B cell (primary cell): ENCODE measurements around the gene HDAC9. TPM values are rescaled to one million over a fixed set of nuclear protein-coding genes. Genes with fewer than 3 reads are reported as not detected.

ENCODE experiments used
- ATAC-seq: fragments of 200-7000 bp; cut with Tn5 transposase; one replicate; pipeline ENCODE4 v1.10.0; 2021; ENCODE audit warnings: low read depth, mild to moderate bottlenecking, moderate number of reproducible peaks, moderate library complexity
- CTCF ChIA-PET: fragments of 350-600 bp; sonication (Branson Sonifier 250); formaldehyde crosslinking; loops from one replicate; lab custom pipeline; 2021; ENCODE audit warnings: antibody characterized with exemption, inconsistent platforms; lab: Charles Lee
- POLR2A ChIA-PET: fragments of 350-600 bp; sonication (Branson Sonifier 250); formaldehyde crosslinking; loops from one replicate; lab custom pipeline; 2021; ENCODE audit warnings: antibody characterized with exemption; lab: Charles Lee
- DNase-seq: peaks from one replicate; pipeline ENCODE4 v3.0.0; 2013
- H2AFZ ChIP-seq: 2 replicates; pipeline ENCODE4 v1.6.1; 2012; ENCODE audit warnings: mild to moderate bottlenecking, low read depth, low read length; ENCODE audit not compliant: insufficient read depth, poor library complexity, severe bottlenecking
- H3K27ac ChIP-seq, 2 donors: 1 replicate in 1 of 2; 2 replicates in 1 of 2; pipeline ENCODE4 v1.5.1; 2012 to 2013; ENCODE audit warnings: low read length in 2 of 2, mild to moderate bottlenecking in 2 of 2, moderate library complexity in 1 of 2
- H3K27me3 ChIP-seq, 4 experiments: fragments of 200-600 bp in 1 of 4; sonication (generic) in 1 of 4; replicated peaks in 1 of 4; 1 replicate in 2 of 4; 2 replicates in 2 of 4; pipeline versions ENCODE4 v1.6.1 to v1.7.0; 2013 to 2016; ENCODE audit warnings: low read length in 3 of 4, mild to moderate bottlenecking in 2 of 4, mixed read lengths in 1 of 4, moderate library complexity in 1 of 4; ENCODE audit not compliant: insufficient read depth in 4 of 4, control insufficient read depth in 3 of 4; ENCODE audit errors: control extremely low read depth in 1 of 4
- H3K36me3 ChIP-seq, 2 experiments: replicated peaks in 1 of 2; 1 replicate in 1 of 2; 2 replicates in 1 of 2; pipeline versions ENCODE4 v1.6.1 to v1.7.1; 2013; ENCODE audit warnings: low read length in 1 of 2; ENCODE audit not compliant: insufficient read depth in 2 of 2, control insufficient read depth in 1 of 2; ENCODE audit errors: control extremely low read depth in 1 of 2, extremely low read depth in 1 of 2
- H3K4me1 ChIP-seq, 2 donors: fragments of 200-600 bp in 1 of 2; sonication (generic) in 1 of 2; 1 replicate in 1 of 2; 2 replicates in 1 of 2; pipeline versions ENCODE4 v1.5.1 to v1.6.1; 2013 to 2017; ENCODE audit warnings: low read length in 2 of 2; ENCODE audit not compliant: control insufficient read depth in 2 of 2, insufficient read depth in 2 of 2
- H3K4me2 ChIP-seq: replicated peaks from 2 replicates; pipeline ENCODE3; 2012; ENCODE audit warnings: mild to moderate bottlenecking, low read depth, low read length; ENCODE audit not compliant: poor library complexity, severe bottlenecking
- H3K4me3 ChIP-seq, 5 experiments: fragments of 200-600 bp in 1 of 5; sonication (generic) in 1 of 5; 1 replicate in 3 of 5; 2 replicates in 2 of 5; pipeline versions ENCODE4 v1.5.1 to v1.7.0; 2011 to 2016; ENCODE audit warnings: low read length in 4 of 5, mild to moderate bottlenecking in 4 of 5, low read depth in 2 of 5, control low read depth in 1 of 5, moderate library complexity in 1 of 5; ENCODE audit not compliant: insufficient read depth in 1 of 5; ENCODE audit errors: control extremely low read depth in 1 of 5, extremely low read depth in 1 of 5
- H3K79me2 ChIP-seq: fragments of 200-600 bp; sonication (generic); one replicate; pipeline ENCODE4 v1.6.0; 2016; ENCODE audit warnings: low read length; ENCODE audit not compliant: control insufficient read depth, insufficient read depth
- H3K9ac ChIP-seq: fragments of 200-600 bp; sonication (generic); 2 replicates; pipeline ENCODE4 v1.6.1; 2017; ENCODE audit warnings: mild to moderate bottlenecking, low read length, moderate library complexity
- H3K9me3 ChIP-seq, 3 donors: one replicate each; pipeline versions ENCODE4 v1.6.1 to v1.7.1; 2013; ENCODE audit warnings: low read length in 2 of 3; ENCODE audit not compliant: control insufficient read depth in 2 of 3, insufficient read depth in 1 of 3; ENCODE audit errors: control extremely low read depth in 1 of 3
- H4K20me1 ChIP-seq: 2 replicates; pipeline ENCODE4 v1.6.0; 2012; ENCODE audit warnings: mild to moderate bottlenecking, low read length; ENCODE audit not compliant: insufficient read depth, control insufficient read depth, poor library complexity, severe bottlenecking
- H3K27ac Mint-ChIP-seq: one replicate; pipeline ENCODE4 v1.8.0; 2021; ENCODE audit warnings: mixed read lengths
- H3K27me3 Mint-ChIP-seq: one replicate; pipeline ENCODE4 v1.8.0; 2021; ENCODE audit warnings: mixed read lengths
- H3K4me1 Mint-ChIP-seq: one replicate; pipeline ENCODE4 v1.8.0; 2021; ENCODE audit warnings: mixed read lengths
- H3K4me3 Mint-ChIP-seq: one replicate; pipeline ENCODE4 v1.8.0; 2021; ENCODE audit warnings: mixed read lengths
- H3K9me3 Mint-ChIP-seq: one replicate; pipeline ENCODE4 v1.8.0; 2022; ENCODE audit warnings: mixed read lengths; ENCODE audit not compliant: insufficient read depth
- EZH2 ChIP-seq: IDR thresholded peaks from 2 replicates; pipeline ENCODE4 v1.6.1; 2012; ENCODE audit warnings: borderline replicate concordance, low read depth, mild to moderate bottlenecking, moderate library complexity, low read length; ENCODE audit not compliant: insufficient read depth, poor library complexity, severe bottlenecking
- WGBS: methylation state at CpG from one replicate; pipeline ENCODE4 v1.1.5; 2013; ENCODE audit warnings: missing lambda C conversion rate; ENCODE audit not compliant: insufficient coverage; 5-methylcytosine and 5-hydroxymethylcytosine counted together
- intact Hi-C: fragments of 100-400 bp; cut with micrococcal nuclease; formaldehyde crosslinking; loops from one replicate; pipeline ENCODE4 v1.10.0; 2022
- polyA plus RNA-seq: library from polyadenylated mRNA; depleted of rRNA; stranded (reverse); fragments of >200 nt; gene quantifications from 2 replicates; pipeline ENCODE4 v1.2.3, GENCODE V29; 2012
- total RNA-seq, 2 donors: library from RNA; stranded (reverse); fragments of 120-200 nt in 1 of 2; gene quantifications; 1 replicate in 1 of 2; 2 replicates in 1 of 2; pipeline versions ENCODE4 v1.2.3 to v1.2.4, GENCODE V29; 2013 to 2022
- TF ChIP-seq, protein P1 (sequence below): fragments of 200-600 bp; IDR thresholded peaks from one replicate; pipeline ENCODE4 v1.8.0; 2022; ENCODE audit warnings: antibody characterized with exemption, mild to moderate bottlenecking

HDAC9 gene
- total and polyA plus RNA-seq, 2 donors (not counting 1 experiment from before 2014, with no cell fraction given) = 49.1 to 64.8 TPM

DNA sequence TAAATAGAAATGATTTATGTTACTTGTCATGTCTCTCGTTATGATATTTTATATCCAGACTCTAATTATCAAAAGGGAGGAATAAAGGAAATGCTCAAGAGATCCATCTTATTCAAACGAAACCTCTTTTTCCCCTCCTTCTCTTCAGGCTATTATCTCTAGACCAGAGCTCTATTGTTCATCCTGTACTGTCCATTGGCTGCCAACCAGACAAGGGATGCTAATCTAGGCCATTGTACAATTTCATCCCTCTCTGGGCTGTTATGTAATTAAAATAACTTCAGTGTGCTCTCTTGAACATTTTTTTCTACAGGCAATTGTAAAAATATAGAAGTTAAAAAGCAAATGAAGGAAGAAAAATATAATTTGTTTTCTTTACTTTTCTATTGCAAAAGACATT, 220.4 kb downstream of the HDAC9 start:
- ChIA-PET POLR2A (no interaction called here), CTCF (no interaction called here)
- H3K9me3 Mint-ChIP-seq = no peaks in the 10 kb centered on the region
- Histone ChIP-seq H3K9me3 (peaks cover 0 to 3% (median 0%) of the 10 kb centered on the region in 3 donors), H3K27ac (no peak overlapping the region), H2AFZ (no peak overlapping the region), H3K9ac (no peak overlapping the region), H3K4me3 (no peak overlapping the region), H4K20me1 (no peaks in the 10 kb centered on the region), H3K4me1 (no peaks in the 10 kb centered on the region), H3K79me2 (no peaks in the 10 kb centered on the region), H3K4me2 (no peak overlapping the region), H3K36me3 (no peaks in the 10 kb centered on the region), H3K27me3 (no peaks in the 10 kb centered on the region)
- intact Hi-C loops = no loop called here
- ATAC-seq (no peak), DNase-seq (no peak)
- WGBS = no CpG with 5 or more reads among the region's 2 CpGs
- H3K27ac Mint-ChIP-seq = no peak overlapping the region
- H3K27me3 Mint-ChIP-seq = no peaks in the 10 kb centered on the region
- no peak overlapping the region for H3K4me3 Mint-ChIP-seq
- no peaks in the 10 kb centered on the region for H3K4me1 Mint-ChIP-seq
- TF ChIP-seq, protein P1, sequence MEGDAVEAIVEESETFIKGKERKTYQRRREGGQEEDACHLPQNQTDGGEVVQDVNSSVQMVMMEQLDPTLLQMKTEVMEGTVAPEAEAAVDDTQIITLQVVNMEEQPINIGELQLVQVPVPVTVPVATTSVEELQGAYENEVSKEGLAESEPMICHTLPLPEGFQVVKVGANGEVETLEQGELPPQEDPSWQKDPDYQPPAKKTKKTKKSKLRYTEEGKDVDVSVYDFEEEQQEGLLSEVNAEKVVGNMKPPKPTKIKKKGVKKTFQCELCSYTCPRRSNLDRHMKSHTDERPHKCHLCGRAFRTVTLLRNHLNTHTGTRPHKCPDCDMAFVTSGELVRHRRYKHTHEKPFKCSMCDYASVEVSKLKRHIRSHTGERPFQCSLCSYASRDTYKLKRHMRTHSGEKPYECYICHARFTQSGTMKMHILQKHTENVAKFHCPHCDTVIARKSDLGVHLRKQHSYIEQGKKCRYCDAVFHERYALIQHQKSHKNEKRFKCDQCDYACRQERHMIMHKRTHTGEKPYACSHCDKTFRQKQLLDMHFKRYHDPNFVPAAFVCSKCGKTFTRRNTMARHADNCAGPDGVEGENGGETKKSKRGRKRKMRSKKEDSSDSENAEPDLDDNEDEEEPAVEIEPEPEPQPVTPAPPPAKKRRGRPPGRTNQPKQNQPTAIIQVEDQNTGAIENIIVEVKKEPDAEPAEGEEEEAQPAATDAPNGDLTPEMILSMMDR = no peak
- no peak for TF ChIP-seq EZH2

DNA sequence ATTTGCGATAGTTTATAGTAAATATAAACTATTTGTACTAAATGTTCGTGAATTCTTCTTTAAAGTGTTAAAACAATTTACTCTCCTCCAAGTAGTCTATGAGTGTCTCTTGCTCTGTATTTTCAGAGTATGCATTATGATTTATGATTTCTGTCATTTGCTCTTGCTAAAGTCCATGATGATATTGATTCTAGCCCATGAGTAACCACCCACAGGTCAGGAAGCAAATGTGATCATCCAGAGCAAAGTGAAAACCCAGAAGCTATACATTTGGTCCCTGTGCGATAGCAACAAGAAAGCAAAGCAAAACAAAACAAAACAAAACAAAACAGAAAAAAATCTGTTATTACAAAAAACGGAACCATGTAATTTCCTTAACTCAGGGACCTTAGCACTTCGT, 225.9 kb downstream of the HDAC9 start:
- TF ChIP-seq, protein P1 = no peak
- TF ChIP-seq EZH2 = no peak
- Histone ChIP-seq H3K36me3 (no peaks in the 10 kb centered on the region), H3K27me3 (no peaks in the 10 kb centered on the region), H2AFZ (no peak overlapping the region), H3K4me2 (no peak overlapping the region), H3K27ac (no peak overlapping the region), H3K79me2 (no peaks in the 10 kb centered on the region), H3K9me3 (peaks cover 0 to 3% (median 0%) of the 10 kb centered on the region in 3 donors), H3K4me1 (no peaks in the 10 kb centered on the region), H4K20me1 (no peaks in the 10 kb centered on the region), H3K9ac (no peak overlapping the region), H3K4me3 (no peak overlapping the region)
- H3K4me3 Mint-ChIP-seq = no peak overlapping the region
- H3K27ac Mint-ChIP-seq = no peak overlapping the region
- H3K27me3 Mint-ChIP-seq = no peaks in the 10 kb centered on the region
- no peaks in the 10 kb centered on the region for H3K9me3 Mint-ChIP-seq
- intact Hi-C loops = no loop called here
- DNase-seq (no peak), ATAC-seq (no peak)
- H3K4me1 Mint-ChIP-seq = no peaks in the 10 kb centered on the region
- 87% methylated on average over 3 of the region's 5 CpGs for WGBS
- POLR2A ChIA-PET = no interaction called here
- CTCF ChIA-PET = no interaction called here
